Jurkat, Clone E6-1 (cell line): ENCODE measurements around the gene CELSR3.

Source experiments
- DNase-seq: peaks from one replicate; pipeline ENCODE4 v3.0.0-alpha.2; 2011; ENCODE audit warnings: low read depth, low spot score
- H3K4me3 ChIP-seq: 2 replicates; pipeline ENCODE4 v1.5.1; 2011; ENCODE audit warnings: mild to moderate bottlenecking, low read length, control low read depth, moderate library complexity

Gene CELSR3

GRCh38 chr3:48619541-48620524, 42.9 kb downstream of the CELSR3 start:
- no peak for DNase-seq
- no peak overlapping the region for H3K4me3 ChIP-seq

- DNase-seq, result no peak
- H3K4me3 ChIP-seq, result no peak overlapping the region
Observed at GRCh38 chr3:48617559-48617958, 45.1 kb downstream of the CELSR3 start.

- no peak overlapping the region for H3K4me3 ChIP-seq
- no peak for DNase-seq
Observed at GRCh38 chr3:48614044-48614443, 48.6 kb downstream of the CELSR3 start.

- no peak overlapping the region for H3K4me3 ChIP-seq
- DNase-seq, result no peak
Observed at GRCh38 chr3:48612309-48612708, 50.4 kb downstream of the CELSR3 start.

- DNase-seq, result peak; percentile 85
- peak within 1 kb of the TSS; percentile 99 for H3K4me3 ChIP-seq
Observed at GRCh38 chr3:48609088-48610005, 53.3 kb downstream of the CELSR3 start, which contains the start of gene UQCRC1. TSS of gene UQCRC1 (minus strand) at chr3:48609646. CDS start at chr3:48609620, 26 bp downstream.

- no peak overlapping the region for H3K4me3 ChIP-seq
- DNase-seq, result no peak
Observed at GRCh38 chr3:48607519-48607918, 55.2 kb downstream of the CELSR3 start.

GRCh38 chr3:48601622-48601994, 61.1 kb downstream of the CELSR3 start:
- no peak overlapping the region for H3K4me3 ChIP-seq
- DNase-seq, result no peak

- no peak for DNase-seq
- H3K4me3 ChIP-seq, result no peak overlapping the region
Observed at GRCh38 chr3:48600711-48601621, 61.7 kb downstream of the CELSR3 start.

GRCh38 chr3:48599509-48600285, 63.0 kb downstream of the CELSR3 start:
- DNase-seq, result no peak

GRCh38 chr3:48599077-48599501, 63.6 kb downstream of the CELSR3 start:
- DNase-seq, result no peak
- no peak overlapping the region for H3K4me3 ChIP-seq

More at GRCh38 chr3:48599509-48600285, 63.0 kb downstream of the CELSR3 start:
- no peak overlapping the region for H3K4me3 ChIP-seq

- no peak overlapping the region for H3K4me3 ChIP-seq
- DNase-seq, result peak; percentile 11
Observed at GRCh38 chr3:48598323-48599076, 64.2 kb downstream of the CELSR3 start.

- no peak overlapping the region for H3K4me3 ChIP-seq
- DNase-seq, result no peak
Observed at GRCh38 chr3:48597408-48597800, 65.3 kb downstream of the CELSR3 start.

- no peak for DNase-seq
Observed at GRCh38 chr3:48596676-48597407, 65.8 kb downstream of the CELSR3 start.

GRCh38 chr3:48596157-48596556, 66.5 kb downstream of the CELSR3 start:
- H3K4me3 ChIP-seq, result no peak overlapping the region
- no peak for DNase-seq

More at GRCh38 chr3:48596676-48597407, 65.8 kb downstream of the CELSR3 start:
- no peak overlapping the region for H3K4me3 ChIP-seq

- no peak for DNase-seq
- H3K4me3 ChIP-seq, result no peak overlapping the region
Observed at GRCh38 chr3:48595526-48596121, 67.1 kb downstream of the CELSR3 start.

- no peak for DNase-seq
- no peak within 1 kb of the TSS for H3K4me3 ChIP-seq
Observed at GRCh38 chr3:48595075-48595525, 67.6 kb downstream of the CELSR3 start, which contains the start of gene COL7A1. TSS of gene COL7A1 (minus strand) at chr3:48595329. CDS start at chr3:48595159, 170 bp downstream.
